HG03108 (cell line): ENCODE results near the gene KPNA3.

Experiments used
- ATAC-seq: cut with Tn5 transposase; IDR thresholded peaks from one replicate; pipeline ENCODE4 v1.9.1; 2021; ENCODE audit warnings: moderate library complexity; ENCODE audit not compliant: unreplicated experiment

The KPNA3 gene

GRCh38 chr13:49679246-49679645 lies 113.2 kb downstream of the KPNA3 start:
- ATAC-seq: no peak

GRCh38 chr13:49678191-49678914 lies 114.1 kb downstream of the KPNA3 start:
- ATAC-seq: no peak

- ATAC-seq: no peak
Measured at GRCh38 chr13:49676581-49677298, 115.7 kb downstream of the KPNA3 start.

- no peak for ATAC-seq
Measured at GRCh38 chr13:49670828-49671227, 121.7 kb downstream of the KPNA3 start.

- ATAC-seq: peak; percentile 63
Measured at GRCh38 chr13:49669735-49670309, 122.7 kb downstream of the KPNA3 start.

DNA sequence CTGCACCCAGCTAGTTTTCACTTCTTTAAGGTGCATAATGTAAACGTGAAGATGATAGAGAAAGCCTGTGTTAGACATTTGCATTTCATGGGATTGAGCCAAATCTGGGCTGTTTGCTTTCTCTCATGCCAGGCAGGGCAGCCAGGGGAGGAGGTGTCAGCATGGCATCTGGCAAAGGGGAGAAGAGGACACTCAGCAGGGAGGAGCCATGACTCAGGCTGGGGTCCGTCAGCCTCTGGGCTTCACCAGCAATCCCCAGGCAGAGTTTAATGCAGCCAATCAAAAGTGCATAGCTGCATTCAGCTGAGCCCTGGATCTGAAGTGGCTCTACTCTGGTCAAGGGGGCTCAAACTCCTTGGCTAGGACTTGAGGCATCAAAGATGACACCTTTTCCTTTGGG lies 124.7 kb downstream of the KPNA3 start:
- ATAC-seq: no peak

DNA sequence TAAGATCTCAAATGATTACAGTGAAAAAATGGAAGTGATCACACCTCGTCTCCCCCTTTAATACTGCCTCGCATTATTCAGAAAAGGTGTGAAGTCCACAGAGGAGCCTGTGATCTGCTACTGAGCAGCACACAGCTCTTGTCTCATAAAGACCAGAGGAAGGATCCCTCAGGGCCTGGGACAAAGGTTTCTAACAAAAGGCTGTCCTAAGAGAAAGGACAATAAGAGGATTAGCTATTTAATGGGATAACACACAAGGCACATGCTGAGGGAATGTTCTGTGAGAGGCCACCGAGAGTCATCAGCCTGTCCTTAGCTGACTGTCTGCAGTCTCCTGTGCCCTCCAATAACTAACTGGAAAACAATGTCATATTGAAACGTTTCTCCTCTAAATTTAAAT lies 127.9 kb downstream of the KPNA3 start:
- ATAC-seq: no peak

DNA sequence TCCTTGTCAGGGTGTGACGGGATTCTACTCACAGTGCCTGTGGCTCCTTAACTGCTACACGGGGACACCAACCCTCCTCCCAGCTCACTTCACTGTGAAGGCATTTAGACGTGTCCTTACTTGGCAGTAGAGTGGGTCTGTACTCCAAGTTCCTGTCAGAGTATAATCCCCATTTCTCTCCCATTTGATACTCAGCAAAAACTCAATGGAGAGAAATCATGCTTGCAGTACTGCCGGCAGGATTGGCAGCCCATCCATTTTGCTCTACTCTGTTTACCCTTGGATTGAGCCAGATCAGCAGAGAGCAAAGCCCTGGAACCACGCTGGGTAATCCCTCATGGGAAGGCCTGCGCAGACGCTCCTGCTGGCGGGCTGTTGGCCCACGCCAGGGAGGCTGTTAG lies 135.2 kb downstream of the KPNA3 start:
- ATAC-seq: no peak

DNA sequence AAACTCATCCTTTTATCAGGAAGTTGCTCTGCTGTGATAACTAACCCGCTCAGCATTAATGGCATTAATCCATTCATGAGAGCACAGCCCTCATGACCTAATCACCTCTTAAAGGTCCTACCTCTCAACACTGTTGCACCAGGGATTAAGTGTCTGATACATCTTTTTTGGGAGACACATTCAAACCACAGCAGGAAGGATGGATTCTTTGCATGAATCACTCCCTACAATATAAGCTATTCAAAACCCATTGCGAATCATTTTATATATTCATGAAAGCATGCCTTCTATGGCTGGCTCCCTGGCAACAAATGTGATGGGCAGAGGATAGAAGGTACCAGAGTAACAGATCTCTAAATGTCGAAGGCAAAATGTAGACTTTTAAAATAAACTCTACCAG lies 136.6 kb downstream of the KPNA3 start:
- ATAC-seq: no peak

DNA sequence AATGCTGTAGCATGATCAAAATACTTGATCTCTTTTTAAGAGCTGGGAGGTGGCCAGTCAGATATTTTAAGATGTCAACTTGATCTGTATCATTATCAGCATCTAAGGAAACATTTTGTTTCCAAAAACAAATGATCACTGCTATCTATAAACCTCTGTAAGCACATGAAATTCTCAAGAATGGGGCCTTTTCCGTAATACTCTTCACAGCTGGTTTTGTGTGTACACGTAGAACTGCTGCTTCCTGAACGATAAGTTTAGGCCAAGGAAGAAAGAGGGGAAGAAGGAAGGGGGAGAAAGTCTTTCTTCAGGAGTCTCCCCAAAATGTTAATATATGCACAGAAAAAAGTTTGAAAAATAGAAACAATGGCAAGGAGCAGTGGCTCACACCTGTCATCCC lies 138.5 kb downstream of the KPNA3 start:
- no peak for ATAC-seq

DNA sequence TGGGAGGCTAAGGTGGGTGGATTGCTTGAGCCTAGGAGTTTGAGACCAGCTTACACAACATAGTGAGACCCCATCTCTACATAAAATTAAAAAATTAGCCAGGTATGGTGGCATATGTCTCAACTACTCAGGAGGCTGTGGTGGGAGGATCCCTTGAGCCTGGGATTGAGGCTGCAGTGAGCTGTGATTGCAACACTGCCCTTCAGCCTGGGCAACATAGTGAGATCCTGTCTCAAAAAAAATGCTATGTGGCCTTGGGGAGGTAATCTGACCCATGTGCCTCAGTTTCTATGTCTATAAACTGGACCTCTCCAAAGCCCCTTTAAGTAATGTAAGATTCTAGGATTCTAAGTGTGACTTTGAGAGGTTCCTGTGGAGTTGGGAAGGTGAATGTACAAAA lies 139.0 kb downstream of the KPNA3 start:
- no peak for ATAC-seq

DNA sequence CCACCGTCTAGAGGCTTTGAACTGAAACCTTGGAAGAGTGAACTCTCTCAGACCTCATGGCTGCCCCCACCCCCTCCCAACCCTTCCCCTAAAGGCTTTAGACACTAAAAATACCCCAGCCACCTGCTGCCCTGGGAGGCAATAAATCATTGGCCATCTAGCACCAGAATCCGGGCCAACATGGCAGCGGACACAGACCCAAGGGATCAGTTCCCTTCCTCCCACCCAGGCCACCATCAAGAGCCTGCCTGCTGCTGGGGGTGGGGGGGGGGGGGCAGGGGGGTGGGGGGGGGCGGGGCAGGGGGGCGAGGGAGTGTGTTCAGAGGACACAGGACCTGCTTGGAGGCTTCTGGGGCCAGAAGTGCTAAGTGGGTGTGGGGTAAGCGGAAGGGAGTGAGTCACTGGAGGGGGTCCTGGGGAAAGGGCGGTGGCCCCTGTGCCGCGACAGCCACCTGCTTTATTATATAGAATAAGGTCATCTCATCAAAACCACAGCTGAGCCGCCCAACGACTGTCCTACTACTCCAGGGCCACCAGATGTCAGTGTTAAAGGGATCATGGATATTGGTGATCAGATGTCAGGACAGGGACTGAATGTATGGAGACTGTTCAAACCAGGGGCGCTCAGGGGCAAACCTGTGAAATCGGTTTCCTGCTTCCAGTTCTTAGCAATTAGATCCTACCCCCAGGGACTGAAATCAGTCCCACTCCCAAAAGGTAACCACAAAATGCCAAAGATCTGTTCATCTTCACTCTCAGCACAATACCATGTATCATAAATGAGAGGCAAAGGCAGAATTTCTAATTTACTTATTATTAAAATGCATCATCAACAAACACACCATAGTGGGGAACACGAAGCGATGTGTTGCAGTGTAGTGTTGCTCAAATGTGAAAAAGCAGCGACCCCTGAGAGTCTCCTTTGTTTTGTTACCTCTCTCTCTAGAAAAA lies 139.9 kb downstream of the KPNA3 start:
- no peak for ATAC-seq

- ATAC-seq: no peak
Measured at GRCh38 chr13:49651570-49652354, 140.7 kb downstream of the KPNA3 start.

- no peak for ATAC-seq
Measured at GRCh38 chr13:49649963-49650312, 142.5 kb downstream of the KPNA3 start.
